ENCODE measurements around the gene THNSL1.

The THNSL1 gene

DNA sequence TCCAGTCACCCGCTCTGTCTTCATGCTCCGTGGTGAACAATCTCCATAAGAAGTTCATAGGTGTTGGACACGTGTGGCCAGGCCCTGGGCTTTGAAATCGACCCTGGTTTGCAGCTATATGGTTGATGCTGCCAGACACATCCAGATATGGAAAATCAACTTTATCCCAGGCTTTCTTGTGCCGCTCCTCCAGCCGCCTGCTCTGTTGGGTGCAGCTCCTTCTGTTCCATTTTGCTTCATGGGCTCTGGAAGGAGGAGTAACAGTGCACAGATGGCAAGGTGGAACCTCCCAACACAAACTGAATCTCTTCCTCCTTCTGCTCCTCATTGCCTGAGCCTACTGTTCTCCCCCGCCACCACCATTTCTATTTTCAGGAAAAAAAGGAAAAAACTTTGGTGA is 44.7 kb downstream of the THNSL1 start:
- DNase-seq (ENCODE audit: low read depth in 3 of 3): no peak

DNA sequence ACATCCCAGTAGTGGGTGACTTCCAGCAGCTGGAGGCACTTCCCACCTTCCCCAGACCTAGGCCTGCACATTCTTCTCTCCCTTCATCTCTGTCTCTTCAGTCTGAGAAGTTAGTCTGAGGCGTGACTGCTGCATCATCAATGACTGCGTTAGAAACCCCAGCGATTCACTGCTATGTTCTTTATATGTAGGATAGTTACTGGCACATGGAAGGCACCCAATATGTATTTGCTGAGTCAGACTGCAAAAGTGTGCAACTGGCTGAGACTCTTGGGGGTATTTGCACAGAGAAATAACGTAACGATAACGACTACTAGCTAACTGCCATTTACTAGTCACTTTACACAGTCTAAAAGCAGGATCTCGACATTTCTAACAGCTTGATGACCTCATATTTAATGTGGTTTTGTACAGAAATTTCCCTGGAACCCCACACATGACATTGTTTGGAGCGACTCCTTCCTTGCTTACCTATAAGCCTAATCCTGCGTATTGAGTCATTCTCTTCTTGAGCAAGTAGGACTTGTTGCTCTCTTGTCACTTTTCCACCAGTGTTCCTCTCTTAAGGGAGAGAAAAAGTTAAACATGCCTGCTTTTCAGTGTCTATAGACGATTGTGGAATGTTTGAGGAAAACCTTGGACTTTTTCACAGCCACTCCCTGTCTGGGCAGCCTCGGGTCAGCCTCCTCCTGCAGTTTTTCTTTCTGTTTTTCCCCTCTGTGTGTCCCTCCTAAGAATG is 45.5 kb downstream of the THNSL1 start:
- DNase-seq (ENCODE audit: low read depth in 3 of 3): no peak

DNA sequence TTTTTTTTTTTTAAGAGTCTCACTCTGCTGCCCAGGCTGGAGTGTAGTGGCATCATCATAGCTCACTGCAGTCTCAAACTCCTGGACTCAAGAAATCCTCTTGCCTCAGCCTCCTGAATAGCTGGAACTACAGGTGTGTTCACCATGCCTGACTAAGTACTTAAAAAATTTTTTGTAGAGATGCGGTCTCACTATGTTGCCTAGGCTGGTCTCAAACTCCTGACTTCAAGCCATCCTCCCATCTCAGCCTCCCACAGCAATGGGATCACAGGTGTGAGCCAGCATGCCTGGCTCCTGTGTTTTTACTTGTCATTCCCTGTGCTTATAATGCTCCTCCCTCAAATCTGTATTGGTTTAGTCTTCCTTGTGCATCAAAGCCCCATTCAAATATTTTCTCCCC is 46.7 kb downstream of the THNSL1 start:
- DNase-seq (ENCODE audit: low read depth in 3 of 3): no peak

DNA sequence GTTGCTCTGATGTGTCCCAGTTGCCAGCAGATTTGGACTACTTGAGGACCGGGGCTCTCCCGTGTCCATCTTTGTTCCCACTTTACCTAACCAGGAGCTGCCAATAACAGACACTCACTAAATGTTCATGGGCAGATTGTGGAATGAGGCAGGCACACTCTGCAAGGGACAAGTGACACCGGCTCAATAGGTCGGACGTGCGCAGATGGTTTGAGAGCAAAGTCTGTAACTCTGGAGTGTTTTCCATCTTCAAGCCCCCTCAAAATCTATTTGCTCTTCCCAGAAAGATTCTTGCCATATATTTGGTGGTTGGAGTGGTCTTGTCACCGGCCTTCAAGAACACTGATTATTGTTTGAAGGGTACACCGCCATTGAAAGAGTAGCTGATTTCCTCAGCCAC is 47.2 kb downstream of the THNSL1 start:
- no peak for DNase-seq (ENCODE audit: low read depth in 3 of 3)

DNA sequence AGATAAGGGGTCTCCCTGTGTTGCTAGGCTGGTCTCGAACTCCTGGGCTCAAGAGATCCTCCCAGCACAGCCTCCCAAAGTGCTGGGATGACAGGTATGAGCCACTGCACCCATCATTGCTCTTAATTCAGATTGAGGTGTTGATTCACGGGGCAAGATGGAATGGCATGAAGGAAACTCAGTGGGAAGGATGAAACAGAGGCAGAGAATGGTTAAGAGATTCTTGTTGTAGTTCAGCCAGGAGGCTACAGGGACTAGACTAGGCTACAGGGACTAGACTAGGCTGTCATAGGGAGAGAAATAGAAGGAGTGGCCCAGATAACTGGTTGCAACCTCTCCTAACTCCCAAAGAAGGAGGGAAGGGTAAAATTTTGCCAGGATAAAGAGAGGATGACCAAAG is 48.0 kb downstream of the THNSL1 start:
- no peak for DNase-seq (ENCODE audit: low read depth in 3 of 3)

DNA sequence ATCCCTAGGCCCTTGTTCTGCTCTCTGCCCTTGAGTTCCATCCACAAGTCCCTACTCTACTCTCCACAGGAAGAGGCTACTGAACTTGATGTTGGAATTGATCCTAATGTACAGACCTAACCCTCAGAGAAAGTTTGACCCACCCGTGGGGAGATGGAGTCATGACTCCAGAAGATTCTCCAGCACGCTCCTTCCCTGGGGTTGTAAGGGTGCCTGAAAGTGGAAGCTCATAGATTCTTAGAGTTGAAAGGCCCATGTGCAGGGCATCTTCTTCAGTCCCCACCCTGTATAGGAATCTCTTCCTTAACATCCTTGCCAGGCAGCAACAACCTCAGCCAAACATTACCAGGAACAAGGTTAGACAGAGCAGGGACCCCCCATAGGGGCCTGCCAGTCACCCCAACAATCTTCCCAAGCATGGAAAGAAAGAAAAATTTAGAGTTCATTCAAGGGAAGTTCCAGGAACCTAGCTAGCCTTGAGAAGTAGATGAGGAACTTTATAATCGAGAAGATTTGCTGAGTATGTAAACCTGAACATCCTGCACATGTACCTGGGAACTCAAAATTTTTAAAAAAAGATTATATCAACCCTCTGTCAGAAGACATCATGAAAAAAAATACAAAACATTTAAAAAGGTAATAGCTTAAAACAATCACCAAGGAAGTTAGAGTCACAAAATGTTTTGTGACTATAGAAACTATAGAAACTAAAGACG is 49.5 kb downstream of the THNSL1 start:
- no peak for DNase-seq (ENCODE audit: low read depth in 3 of 3)

DNA sequence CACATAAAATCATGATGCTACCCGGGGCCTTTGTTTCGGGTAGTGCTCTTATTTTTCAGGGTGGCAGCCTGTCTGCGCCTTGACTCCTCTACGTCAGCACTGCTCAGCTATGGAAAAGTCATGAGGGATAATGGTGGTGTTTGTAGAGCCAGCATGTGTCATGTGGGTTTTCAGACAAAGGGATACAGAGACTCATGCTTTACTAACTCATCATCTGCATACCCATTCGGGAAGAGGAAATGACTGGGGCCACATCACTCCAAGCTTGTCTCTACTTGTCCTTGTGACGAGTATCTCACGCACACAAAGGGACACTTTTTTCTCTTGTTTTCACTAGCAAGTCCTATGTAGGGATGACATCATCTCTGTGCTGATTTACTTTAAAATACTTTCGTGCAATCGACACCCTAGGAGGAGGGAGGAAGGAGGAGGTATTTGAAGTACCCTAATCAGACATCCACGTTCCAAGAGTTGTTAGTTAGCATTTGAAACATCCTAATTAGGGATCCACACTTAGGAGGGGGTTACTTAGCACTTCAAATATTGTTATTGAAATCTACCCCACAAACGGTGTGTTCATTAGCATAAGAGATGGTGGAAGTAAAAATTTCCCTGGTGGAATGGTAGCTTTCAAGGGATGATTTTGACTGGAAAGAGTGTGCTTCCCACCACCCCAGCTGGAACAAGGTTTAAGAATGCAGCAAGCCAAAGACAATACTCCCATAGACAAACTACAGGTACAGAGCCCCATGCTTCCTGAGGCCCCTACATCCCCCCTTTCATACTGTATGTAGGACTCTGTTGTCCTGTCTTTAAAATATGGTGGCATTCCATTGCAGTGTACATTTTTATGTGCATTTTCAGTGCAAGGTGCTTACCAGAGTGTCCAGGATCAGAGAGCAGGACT is 52.0 kb downstream of the THNSL1 start:
- no peak for DNase-seq (ENCODE audit: low read depth in 3 of 3)

DNA sequence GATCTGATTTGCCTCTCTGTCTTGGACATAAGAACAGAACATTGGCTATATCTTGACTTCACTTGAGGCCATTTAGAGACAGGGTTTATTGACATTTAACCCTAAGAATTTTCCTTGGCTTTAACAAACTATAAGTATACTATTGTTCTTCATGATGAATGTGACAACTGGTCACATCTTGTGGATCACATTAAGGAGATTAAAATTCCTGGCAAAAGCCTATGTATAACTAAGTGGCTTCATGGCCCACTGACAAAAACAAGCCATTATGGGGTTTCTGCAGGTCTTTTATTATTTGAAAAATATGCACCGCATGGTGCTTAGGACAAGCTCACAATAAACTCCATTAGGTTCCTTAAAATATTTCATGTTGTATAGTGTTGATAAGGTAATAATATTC is 54.8 kb downstream of the THNSL1 start:
- no peak for DNase-seq (ENCODE audit: low read depth in 3 of 3)

DNA sequence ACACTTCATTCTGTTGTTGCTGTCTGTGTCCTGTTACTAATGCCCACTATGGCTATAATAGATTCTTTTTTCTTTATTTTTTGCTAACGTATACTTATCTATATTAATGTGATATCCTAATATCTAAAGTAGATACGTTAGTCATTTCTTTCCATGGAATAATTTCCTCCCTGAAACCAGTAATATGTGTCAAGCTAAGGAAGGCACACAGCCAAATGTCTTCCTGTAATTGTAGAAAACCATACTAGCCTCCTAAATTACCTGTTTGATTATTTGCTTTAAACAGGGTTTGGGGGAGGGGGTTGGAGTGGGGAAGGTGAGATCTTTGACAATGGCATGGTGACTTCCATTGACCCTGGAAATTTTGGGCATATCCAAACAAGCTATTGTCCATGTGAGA is 56.4 kb downstream of the THNSL1 start:
- DNase-seq (ENCODE audit: low read depth in 3 of 3): no peak

DNA sequence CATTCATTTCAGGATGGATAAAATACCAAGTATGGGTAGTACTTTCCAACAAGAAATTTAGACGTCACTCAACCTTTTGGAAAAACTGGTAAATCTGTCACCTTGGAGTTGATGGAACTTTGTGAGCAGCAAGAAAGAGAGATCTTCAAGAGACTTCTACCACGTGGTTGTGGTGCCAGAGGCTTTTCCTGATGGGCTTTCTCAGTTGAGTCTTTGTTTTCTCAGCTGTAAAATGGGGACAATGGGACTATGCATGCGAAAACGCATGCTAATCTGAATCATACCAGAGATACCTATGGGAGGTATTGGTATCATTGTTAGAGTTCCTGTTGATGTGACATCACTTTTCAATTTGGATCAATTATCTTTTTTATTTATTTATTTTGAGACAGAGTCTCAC is 59.4 kb downstream of the THNSL1 start:
- DNase-seq (ENCODE audit: low read depth in 3 of 3): no peak
